NOMO-1 treated with DMSO at 0.1 percent for 48 hours (cell line): ENCODE data around the gene PEMT.

ENCODE experiments used
- DNase-seq: peaks from one replicate; lab custom pipeline; 2025; ENCODE audit not compliant: unreplicated experiment; lab: John Stamatoyannopoulos, UW

PEMT gene

DNA sequence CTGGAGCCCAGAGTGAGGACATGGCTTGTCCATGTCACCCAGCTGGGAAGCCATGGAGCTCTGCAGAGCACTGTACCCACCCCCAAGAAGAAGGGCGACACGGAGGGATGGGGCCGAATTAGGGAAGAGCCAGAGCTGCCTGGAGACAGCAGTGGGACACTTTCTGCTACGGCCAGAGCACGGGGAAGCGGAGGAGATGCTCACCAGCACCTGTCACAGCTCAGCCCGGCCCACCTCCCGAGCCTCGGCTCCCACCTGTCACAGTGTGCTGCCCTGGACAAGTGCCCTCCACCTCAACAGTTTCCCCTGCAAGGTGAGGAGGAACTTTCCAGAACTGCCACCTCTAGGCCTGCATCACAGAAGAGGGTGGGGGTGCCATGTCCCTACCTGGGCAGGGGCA, 36.4 kb downstream of the PEMT start:
- DNase-seq = no peak

DNA sequence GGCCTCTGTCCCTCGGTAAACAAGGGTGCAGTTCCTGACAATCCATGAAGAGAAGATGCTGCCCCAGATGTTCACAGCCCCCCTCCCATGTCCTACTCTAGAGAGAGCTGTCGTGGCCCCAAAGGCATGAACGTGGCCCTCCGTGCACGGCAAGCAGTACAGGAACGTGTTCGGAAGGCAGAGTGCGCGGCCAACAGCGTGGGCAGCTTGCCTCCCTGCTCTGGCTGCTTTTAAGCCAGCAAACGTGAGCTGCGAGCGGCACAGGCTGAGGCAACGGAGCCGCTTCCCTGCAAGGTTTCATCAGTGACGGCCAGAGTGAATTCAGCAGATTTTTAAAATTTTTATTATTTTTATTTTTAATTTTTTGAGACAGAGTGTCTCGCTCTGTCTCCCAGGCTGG, 37.2 kb downstream of the PEMT start:
- DNase-seq = no peak

DNA sequence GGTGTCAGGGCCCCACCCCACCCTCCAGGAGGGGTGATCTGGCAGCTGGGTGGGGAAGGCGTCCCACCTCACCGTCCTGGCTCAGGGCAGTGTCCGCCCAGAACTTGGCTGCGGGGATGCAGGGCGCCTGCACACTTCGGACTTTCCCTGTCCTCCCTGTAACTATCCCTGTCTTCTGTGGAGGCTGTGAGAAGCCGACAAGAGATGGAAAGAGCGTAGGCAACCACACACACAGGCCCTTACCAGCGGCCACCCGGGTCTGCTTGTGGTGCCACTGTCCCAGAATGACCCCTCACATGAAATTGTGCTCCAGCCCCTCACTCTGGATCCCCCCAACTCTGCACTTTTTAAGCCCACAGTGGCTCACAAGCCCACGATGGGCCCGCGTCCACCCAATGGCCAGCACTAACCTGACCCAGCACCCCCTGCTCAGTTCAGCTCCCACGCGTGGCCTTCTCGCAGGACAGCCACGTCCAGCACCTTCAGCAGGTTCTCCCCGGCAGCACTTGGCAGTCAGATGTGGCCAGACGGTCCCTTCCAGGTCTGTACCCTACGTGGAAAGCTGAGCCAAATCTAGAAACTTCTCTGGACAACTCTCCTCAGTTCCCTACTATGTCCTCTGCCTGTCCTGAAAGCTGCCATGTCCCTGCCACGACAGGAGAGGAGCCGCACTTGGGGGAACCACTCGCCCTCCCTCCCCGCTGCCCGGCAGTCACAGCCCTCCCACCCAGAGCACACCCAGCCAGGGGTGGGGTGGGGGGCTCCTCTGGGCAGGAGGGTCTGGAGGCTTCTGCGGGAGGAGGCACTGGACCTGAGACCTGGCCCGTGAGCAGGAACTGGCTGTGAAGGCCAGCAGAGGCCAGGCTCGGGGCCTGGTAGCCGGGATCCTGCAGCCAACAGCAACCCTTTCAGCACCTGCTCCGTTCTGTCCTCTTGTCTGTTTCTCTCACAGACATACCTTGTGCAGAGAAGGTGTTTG, 38.0 kb downstream of the PEMT start:
- no peak for DNase-seq

DNA sequence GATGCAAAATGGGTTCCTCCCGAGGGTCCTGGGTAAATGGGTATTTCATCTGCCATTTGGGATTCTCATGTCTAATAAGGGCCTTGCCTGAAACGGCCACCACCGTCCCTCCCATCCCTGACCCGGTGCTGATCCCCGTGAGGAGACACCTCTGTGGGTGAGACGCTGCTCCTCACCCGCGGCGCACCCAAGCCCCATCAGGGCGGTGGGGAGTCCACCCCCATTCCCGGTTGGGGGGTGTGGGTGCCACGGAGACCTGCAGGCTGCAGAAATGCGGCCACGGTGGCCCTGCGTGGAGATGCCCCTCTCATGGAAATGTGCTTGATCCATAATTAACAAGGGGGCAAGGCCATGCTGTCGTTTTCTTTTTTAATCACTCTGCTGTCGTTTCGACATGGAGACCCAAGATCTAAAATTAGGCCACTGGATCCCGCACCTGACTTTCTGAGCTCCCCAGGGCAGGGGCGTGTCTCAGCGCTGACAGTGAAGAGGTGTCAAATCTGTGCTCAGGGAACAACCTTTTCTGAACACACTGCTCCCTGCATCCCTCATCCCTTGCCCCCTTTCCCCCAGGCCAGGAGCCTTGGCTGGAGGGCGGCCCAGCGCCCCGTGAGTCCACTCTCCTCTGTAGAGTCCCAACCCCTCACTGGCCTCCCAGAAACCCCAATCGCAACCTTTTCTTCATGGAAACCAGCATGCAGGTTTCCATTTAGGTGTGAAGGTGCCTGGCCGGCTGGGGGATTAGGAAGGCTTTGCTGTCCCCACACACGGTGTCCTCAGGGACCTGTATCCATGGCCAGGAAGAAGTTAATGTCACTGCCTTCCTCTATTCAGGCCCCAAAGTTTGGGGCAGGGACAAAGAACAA, 38.9 kb downstream of the PEMT start:
- DNase-seq = no peak

DNA sequence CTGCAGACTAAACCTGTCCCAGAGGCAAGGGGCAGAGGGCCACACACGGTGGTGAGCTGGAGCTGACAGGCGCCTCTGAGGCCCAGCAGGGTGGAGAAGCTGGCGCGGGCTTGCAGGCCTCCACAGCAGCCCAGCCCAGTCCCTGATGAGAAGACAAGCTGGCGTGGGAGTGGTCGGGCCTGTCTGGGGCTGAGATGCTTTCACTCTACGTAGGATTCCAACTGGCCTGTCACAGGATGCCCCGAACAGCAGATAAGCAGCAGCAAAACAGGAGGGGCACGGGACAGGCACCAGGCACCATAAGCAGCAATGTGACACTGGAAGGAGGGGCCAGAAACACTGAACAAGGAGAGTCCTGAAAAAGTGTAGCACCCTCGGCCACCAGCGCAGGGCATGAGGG, 40.1 kb downstream of the PEMT start:
- DNase-seq = no peak

DNA sequence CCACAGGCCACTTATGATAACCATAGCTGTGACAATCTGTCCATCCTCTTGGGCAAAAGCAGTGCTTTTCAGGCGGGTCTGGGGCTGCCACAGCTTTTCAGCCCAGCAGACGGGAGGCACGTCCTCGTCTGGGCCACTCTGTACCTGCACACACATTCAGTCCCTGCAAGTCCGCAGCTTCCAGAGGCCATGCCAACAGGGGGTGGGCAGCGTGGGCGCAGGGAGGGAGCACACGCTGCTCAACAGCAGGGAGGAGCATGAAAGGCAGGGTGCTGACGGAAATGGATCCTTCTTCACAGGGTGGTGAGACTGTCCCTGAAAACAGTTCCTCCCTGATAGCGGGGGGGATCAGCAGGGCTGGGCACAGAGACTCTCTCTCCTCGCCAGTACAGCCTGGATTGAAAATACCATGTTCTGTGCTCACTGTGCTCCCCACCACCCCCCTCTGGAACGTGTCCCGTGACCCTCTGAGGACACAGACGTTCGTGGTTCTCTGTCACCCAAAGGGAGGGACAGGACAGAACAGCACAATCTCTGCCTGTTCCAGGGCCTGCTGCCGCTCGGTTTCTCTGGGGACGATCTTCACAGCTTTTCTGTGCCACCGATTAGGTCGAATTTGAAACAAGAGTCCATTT, 41.7 kb downstream of the PEMT start:
- DNase-seq = no peak

DNA sequence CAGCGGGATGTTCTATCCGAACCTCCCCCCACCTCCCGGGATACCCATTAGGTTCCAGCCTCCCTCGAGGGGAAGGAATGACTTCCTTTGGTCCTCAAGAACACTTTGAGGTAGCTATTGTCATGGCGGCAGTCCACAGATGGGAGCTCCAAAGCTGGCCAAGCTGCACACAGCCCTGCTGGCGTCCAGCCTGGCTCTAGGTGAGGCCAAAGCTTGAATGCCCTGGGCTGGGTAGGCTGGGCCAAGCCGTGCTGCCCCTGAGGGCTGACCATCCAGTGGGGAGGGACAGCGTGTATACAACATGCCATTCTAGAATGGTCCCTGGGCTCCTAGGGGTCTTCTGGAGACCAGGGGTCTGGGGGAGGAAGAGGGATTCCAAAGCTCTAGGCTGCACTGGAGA, 43.5 kb downstream of the PEMT start:
- no peak for DNase-seq

DNA sequence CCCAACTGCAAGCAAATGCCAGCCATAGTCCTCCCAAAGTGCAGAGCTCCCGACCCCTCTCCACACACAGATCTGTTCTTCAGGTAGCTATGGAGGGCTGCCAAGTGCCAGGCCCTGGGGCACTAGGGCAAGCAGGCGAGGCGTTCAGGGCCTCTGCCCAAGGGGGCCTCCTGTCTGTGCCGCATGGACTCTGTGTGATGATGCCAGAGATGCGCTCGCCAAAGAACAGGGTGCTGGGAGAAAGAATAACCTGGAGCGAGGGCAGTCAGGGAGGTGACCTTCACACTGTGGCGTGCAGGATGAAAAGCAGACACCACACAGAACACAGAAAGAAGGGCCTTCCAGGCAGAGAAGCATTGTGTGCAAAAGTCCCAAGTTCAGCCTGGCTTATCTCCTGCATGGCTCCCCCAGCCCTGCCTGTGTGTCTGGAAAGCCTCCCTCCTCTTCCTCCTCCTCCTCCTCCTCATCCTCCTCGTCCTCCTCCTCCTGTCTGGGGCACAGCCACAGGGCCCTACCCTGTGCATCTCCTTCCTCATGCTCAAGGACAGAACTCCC, 44.2 kb downstream of the PEMT start:
- DNase-seq = no peak

DNA sequence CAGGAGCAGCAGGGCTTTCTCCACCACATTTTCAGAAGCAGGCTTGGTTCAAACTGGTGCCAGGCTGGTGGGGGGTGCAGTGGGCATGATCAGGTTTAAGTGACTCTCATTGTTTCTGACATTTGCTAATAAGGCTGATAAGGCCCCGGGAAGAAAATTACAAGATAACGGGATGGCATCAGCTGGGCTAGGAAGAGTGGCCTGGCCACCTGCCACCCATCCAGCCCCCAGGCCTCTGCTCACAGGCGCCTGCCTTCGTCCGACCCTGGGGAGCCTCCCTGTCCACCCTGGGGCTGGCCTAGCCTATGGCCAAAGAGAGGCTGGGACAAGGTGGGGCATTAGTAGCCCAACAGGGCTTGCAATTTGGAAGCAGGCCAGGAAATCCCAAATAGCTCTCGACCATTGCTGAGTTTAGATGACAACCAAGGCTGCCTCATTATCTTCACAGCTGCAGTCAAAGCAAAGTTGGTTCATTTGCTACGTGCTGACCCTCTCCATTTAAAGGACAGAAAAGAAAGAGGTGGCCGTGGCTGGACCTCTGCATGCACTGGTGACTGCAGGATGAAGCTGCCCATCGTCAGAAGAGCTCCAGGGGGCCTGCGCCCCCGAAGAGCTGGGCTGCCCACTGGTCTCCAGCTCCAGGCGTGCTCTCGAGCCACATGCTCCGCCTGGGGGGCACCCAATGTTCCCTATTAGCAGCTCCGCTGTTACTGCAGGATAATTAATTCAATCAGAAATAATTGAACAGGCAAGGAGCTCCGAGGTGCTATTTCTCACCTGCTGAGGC, 44.9 kb downstream of the PEMT start:
- DNase-seq = no peak

DNA sequence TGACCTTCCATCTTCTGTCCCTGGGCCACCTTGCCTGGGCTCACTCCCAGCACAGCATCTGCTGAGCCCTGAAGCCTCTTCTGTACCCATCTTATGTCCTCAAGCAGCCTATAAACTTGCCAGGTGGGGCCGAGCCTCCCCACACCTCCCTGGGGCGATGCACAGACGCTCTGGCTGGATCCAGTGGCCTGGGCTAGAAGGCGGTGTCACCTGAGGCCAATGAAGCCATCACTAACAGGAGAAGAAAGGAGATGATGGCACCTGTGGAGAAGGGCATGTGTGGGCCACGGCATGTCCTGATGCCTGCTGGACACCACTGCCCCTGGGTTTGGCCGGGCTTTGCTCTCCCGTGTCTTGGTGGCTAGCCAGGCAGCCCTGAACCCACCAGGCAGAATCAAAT, 45.5 kb downstream of the PEMT start:
- no peak for DNase-seq

DNA sequence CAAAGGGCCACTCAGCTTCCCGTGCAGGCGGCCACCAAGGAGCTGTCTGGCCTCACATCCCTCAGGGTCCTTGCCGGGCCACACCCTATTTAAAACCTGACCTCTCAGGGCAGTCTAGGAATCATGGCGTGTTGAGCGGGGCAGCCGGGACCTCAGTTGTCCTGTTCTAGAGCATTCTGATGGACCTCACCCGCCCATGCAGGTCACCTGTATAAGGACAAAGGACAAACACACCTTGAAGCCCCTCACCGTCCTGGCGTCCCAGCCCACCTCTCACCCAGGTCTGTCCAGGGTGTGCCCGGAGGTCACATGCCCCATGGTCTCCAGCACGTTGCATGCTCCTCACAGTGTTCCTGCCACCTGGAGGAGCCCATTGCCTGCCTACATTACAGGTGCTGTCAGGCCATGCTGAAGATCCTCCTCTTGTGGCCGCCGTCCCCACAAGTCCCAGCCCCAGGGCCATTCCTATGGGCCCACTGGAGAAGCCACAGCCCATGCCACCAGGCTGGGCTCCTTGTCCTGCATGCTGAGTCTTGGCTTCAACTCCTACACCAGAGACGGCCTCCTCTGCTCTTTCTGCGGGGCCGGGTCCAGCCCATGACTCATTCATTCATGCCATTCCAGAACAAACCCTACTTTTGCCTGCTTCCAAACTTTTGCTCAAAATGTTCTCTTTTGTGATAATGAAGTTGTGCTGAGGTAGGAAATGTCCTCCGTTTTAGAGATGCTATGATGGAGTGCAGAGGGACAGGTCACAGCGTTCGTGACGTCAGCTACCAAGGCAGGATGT, 46.3 kb downstream of the PEMT start:
- no peak for DNase-seq

DNA sequence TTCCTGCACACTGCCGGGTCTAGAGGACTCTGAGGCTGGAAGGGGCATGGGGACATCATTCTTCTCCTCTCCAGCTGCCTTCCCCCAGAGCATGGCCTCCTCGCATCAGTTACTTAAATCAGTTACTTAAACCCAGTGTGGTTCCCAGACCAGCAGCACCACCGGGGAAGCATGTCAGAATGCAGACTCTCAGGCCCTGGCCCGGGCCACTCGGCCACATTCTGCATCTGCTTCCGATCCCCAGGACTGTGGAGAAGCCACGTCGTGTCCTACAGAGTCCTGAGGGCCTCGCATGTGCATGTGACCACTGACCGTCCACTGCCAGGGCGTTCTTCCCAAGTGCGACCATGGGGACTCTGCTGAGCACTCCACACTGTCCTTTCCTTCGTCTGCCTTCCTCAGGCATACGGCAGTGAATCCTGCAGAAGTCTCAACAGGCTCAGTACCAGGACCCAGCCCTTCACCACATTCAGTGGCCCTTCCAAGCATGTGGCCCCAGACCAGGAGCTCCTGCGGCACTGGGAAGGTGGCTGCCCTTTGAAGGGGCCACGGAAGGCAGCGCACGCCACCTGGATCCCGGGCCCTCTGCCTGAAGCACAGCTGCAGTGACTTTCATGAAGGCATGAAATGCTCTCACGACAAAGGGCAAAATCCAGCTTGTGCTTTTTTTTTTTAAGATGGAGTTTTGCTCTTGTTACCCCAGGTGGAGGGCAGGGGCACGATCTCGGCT, 48.4 kb downstream of the PEMT start:
- no peak for DNase-seq

DNA sequence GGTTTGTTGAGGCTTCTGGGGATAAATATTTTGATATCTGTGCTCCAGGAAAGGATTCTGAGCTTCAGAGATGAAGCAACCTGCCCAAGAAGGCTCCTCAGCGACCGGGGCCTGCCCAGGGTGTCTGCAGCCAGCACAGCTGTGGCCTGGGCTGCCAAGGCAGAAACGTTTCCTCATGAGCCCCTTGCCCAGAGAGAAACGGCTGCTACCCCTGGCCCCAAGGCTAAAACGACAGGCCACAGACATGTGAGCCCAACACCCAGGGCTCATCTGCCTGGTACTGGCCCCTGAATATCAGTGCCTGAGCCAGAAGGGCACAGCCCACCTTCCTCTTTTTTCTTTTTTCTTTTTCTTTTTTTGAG, 49.9 kb downstream of the PEMT start:
- no peak for DNase-seq

DNA sequence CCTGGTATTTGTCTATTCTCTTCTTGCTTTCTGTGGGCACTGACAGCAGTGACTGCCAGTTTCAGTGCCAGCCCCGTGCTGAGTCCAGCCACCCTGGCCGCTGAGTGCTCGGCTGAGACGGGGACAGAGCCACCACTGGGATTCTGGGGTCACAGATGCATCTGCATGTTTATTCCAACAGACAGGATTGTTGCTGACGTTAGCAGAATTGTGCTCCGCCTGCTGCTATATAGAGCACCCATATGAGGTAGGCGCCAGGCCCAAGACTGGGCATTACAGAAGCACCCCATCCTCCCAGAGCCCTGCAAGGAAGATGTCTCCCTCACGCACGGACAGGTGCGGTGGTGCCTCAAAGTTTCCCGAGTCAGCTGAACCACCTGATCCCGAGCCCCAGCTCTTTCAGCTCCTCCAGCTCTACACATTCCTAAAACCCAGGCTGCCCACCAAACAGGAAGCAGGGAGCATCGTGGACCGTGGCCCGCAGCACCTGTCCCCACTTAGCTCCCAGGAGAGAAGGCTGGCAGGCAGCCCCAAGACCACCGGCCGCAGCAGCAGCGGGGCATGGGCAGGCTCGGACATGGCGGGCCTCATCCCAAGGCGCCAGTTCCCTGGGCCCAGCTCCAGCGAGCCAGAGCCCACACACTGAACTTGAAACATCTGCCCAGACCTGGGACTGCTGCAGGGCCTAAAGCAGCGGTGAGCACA, 50.4 kb downstream of the PEMT start:
- no peak for DNase-seq

DNA sequence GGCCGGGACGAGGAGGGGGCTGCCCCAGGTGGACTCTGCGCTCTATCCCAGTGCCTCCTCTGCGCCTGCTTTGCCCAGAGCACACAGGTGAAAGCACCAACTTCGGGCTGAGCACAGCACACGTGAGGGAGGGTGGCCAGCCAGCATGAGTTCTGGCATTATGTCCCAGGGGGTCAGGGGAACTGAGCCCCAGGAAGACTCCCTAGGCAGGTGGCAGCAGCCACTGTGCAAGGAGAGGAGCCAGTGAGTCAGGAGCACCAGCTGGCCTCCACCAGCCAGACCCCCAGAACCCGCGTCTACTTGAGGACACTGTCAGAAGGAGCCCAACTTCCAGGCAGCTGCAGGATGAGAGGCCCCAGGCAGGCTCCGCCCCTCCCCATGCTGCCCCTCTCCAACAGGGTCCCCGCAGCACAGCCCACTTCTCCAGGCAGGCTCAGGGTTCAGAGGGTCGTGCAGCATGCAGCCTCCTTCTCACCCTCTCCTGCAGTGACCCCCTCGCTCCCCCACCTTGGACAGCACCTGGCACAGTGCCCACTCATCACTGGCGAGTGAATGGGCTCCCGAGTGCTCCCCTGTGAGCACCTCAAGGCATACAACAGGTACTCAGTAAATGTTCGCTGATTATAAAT, 51.1 kb downstream of the PEMT start:
- DNase-seq = no peak

DNA sequence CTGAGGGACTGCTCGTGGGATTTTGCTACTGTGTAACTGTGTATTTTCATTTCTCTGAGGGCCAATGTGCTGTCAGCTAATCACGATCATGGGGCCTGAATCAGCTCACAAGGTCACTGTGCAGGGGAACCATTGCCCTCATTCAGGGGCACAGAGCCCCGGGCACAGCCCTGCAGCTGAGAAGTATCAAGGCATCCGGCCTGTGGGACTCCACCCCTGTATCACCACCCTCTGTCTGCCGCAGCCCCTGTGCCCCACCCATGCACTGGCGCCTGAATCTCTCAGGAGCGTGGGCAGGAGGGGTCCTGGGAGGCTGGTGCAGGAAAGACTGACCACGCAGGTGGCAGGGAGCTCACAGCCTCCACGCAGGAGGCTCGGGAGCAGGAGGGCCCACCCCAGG, 51.9 kb downstream of the PEMT start:
- no peak for DNase-seq

DNA sequence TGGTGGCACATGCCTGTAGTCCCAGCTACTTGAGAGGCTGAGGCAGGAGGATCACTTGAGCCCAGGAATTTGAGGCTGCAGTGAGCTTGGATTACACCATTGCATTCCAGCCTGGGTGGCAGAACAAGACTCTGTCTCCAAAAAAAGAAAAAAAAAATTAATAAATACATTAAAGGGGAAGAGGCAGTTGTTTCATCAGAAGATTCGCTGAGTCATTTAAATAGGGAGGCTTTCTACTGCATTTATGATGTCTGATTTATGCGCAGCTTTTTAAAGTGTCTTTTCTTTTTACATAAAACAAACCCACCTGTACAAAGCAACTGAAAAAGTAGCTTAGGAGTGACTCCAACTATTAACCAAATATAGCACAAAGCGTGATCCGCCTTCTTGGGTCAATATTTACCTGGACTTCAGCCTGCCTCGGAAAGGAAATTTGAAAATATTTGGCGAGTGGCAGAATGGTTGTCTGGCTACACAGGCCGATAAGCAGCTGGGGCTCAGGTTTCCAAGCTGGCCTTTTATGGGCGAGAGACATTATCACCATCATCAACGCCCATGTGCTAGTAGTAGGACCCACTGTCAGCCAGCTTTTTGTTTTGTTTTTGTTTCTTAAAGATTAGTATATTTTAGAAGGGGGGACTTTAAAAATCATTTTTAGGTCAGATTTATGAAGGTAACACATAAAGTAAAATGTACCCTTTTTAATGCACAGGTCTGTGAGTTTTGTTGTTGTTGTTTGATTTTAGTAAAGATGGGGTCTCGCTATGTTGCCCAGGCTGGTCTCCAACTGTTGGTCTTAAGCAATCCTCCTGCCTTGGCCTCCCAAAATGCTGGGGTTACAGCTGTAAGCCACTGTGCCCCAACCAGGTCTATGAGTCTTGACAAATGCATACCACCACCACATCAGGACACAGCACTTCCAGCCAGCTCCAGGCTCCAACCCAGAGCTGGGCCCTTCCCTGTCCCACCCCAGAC, 52.8 kb downstream of the PEMT start:
- DNase-seq = peak; percentile 40
